HepG2 (cell line): ENCODE results near the gene NAV2. TPM values are rescaled to one million over a fixed set of nuclear protein-coding genes. Genes with fewer than 3 reads are reported as not detected.

Experiments used
- CC2D1A ChIP-seq: sonication (generic); formaldehyde crosslinking; IDR thresholded peaks from 2 replicates; pipeline ENCODE4 v1.8.1; 2023; ENCODE audit warnings: mild to moderate bottlenecking, missing genetic modification reagents
- CERS6 ChIP-seq: sonication (generic); formaldehyde crosslinking; IDR thresholded peaks from 2 replicates; pipeline ENCODE4 v1.5.0; 2020; ENCODE audit warnings: missing genetic modification reagents
- DBP ChIP-seq: sonication (generic); formaldehyde crosslinking; IDR thresholded peaks from 2 replicates; pipeline ENCODE4 v1.4.0; 2020; ENCODE audit warnings: missing genetic modification reagents; ENCODE audit errors: not compliant biosample characterization
- HDAC2 ChIP-seq: sonication (generic); formaldehyde crosslinking; IDR thresholded peaks from 2 replicates; pipeline ENCODE4 v1.4.0; 2020; ENCODE audit warnings: missing genetic modification reagents
- KDM4B ChIP-seq: sonication (generic); formaldehyde crosslinking; IDR thresholded peaks from 2 replicates; pipeline ENCODE4 v1.4.0; 2020; ENCODE audit warnings: missing genetic modification reagents
- MAFG ChIP-seq: sonication (generic); formaldehyde crosslinking; IDR thresholded peaks from 2 replicates; pipeline ENCODE4 v1.5.1; 2020; ENCODE audit warnings: mild to moderate bottlenecking, missing genetic modification reagents
- MLLT10 ChIP-seq: sonication (generic); formaldehyde crosslinking; IDR thresholded peaks from 2 replicates; pipeline ENCODE4 v1.4.0; 2020; ENCODE audit warnings: missing genetic modification reagents
- PAWR ChIP-seq: sonication (generic); formaldehyde crosslinking; IDR thresholded peaks from 2 replicates; pipeline ENCODE4 v1.4.0; 2020; ENCODE audit warnings: missing genetic modification reagents, mild to moderate bottlenecking, borderline replicate concordance
- RBFOX2 ChIP-seq: fragments of 200-400 bp; formaldehyde crosslinking; IDR thresholded peaks from 2 replicates; pipeline ENCODE4 v1.6.1; 2017; ENCODE audit warnings: low read depth, mild to moderate bottlenecking, low read length
- RFX1 ChIP-seq: fragments of 450-650 bp; IDR thresholded peaks from 2 replicates; pipeline ENCODE4 v1.6.1; 2017
- SIX1 ChIP-seq: sonication (generic); formaldehyde crosslinking; IDR thresholded peaks from 2 replicates; pipeline ENCODE4 v1.4.0; 2020; ENCODE audit warnings: missing genetic modification reagents, borderline replicate concordance
- SNAPC4 ChIP-seq: sonication (generic); formaldehyde crosslinking; IDR thresholded peaks from 2 replicates; pipeline ENCODE4 v1.4.0; 2020; ENCODE audit warnings: mild to moderate bottlenecking, missing genetic modification reagents
- SOX5 ChIP-seq: IDR thresholded peaks from 2 replicates; pipeline ENCODE4 v1.6.1; 2016; ENCODE audit warnings: borderline replicate concordance
- U2AF2 ChIP-seq: fragments of 200-400 bp; formaldehyde crosslinking; IDR thresholded peaks from 2 replicates; pipeline ENCODE4 v1.6.1; 2017; ENCODE audit warnings: low read depth, mild to moderate bottlenecking, low read length
- XBP1 ChIP-seq: sonication (generic); formaldehyde crosslinking; IDR thresholded peaks from 2 replicates; pipeline ENCODE4 v1.5.0; 2020; ENCODE audit warnings: missing genetic modification reagents
- ZNF160 ChIP-seq: sonication (generic); formaldehyde crosslinking; IDR thresholded peaks from 2 replicates; pipeline ENCODE4 v1.8.0; 2022; ENCODE audit warnings: mild to moderate bottlenecking, inconsistent platforms, missing genetic modification reagents
- ZNF496 ChIP-seq: sonication (generic); formaldehyde crosslinking; IDR thresholded peaks from 2 replicates; pipeline ENCODE4 v1.8.1; 2023; ENCODE audit warnings: mild to moderate bottlenecking, moderate library complexity, missing genetic modification reagents; ENCODE audit not compliant: insufficient replicate concordance
- ZNF672 ChIP-seq: sonication (generic); formaldehyde crosslinking; IDR thresholded peaks from 2 replicates; pipeline ENCODE4 v1.8.1; 2022; ENCODE audit warnings: missing genetic modification reagents
- ZNF800 ChIP-seq: sonication (generic); formaldehyde crosslinking; IDR thresholded peaks from 2 replicates; pipeline ENCODE4 v1.4.0; 2020; ENCODE audit warnings: missing genetic modification reagents
- ZNF883 ChIP-seq: sonication (generic); formaldehyde crosslinking; IDR thresholded peaks from 2 replicates; pipeline ENCODE4 v1.5.1; 2020; ENCODE audit warnings: mild to moderate bottlenecking, missing genetic modification reagents; ENCODE audit errors: not compliant biosample characterization
- polyA plus RNA-seq, 8 experiments: library from polyadenylated mRNA; depleted of rRNA in 3 of 8; stranded (reverse) in 7 of 8; unstranded in 1 of 8; fragments of >200 nt; fragmentation: Illumina TruSeq in 4 of 8; extraction: Trizol in 4 of 8; gene quantifications; 2 replicates each; pipeline versions ENCODE4 v1.2.1 to v1.2.3, GENCODE V29; 2011 to 2016; ENCODE audit warnings: low read depth in 4 of 8, missing spikeins in 1 of 8, mixed read lengths in 1 of 8; ENCODE audit not compliant: insufficient read depth in 1 of 8
- total RNA-seq, 5 experiments: library from RNA; depleted of rRNA; stranded (reverse); fragments of >200 nt; fragmentation: Illumina TruSeq; extraction: Trizol; gene quantifications; 2 replicates each; pipeline ENCODE4 v1.2.3, GENCODE V29; 2016; ENCODE audit warnings: low read depth in 1 of 5

Gene NAV2
- total and polyA plus RNA-seq, 2 of the 13 experiments (the other 11 are each of a cell fraction or from before 2014, with no cell fraction given) = 9.3 to 34.6 TPM

- TF ChIP-seq ZNF800 (peak; percentile 64; the same call in 1 of the 2 replicates), ZNF883 (CRISPR knock-in tag) (no peak), HDAC2 (peak; percentile 82), SOX5 (CRISPR knock-in tag) (peak; percentile 86), PAWR (CRISPR knock-in tag) (peak; percentile 67; the same call in 1 of the 2 replicates), XBP1 (0 out of 2 replicates have a peak, but pooled peaks have one; percentile 17), MLLT10 (CRISPR knock-in tag) (no peak), SIX1 (CRISPR knock-in tag) (peak; percentile 41; the same call in 1 of the 2 replicates), U2AF2 (no peak), ZNF672 (CRISPR knock-in tag) (no peak), KDM4B (CRISPR knock-in tag) (no peak; the same call in 1 of the 2 replicates), SNAPC4 (CRISPR knock-in tag) (no peak), ZNF496 (CRISPR knock-in tag) (no peak), ZNF160 (CRISPR knock-in tag) (no peak), MAFG (CRISPR knock-in tag) (no peak), DBP (CRISPR knock-in tag) (peak; percentile 57), CERS6 (CRISPR knock-in tag) (no peak), RFX1 (no peak), RBFOX2 (no peak), CC2D1A (no peak)
Observed at GRCh38 chr11:20035701-20036601, 323.3 kb downstream of the NAV2 start (continued).
